Transverse colon (tissue), 4 donors: ENCODE data around the gene SHC1. TPM values are rescaled to one million over a fixed set of nuclear protein-coding genes. Genes with fewer than 3 reads are reported as not detected.

Experiments used
- DNase-seq: peaks from one replicate; pipeline ENCODE4 v3.0.0-alpha.2; 2019
- H3K27ac ChIP-seq, 4 donors: fragments of 200-600 bp; sonication (generic); 2 replicates each; pipeline ENCODE4 v1.5.1; 2016 to 2018; ENCODE audit warnings: inconsistent platforms in 4 of 4
- H3K27me3 ChIP-seq: fragments of 200-600 bp; sonication (generic); 2 replicates; pipeline ENCODE4 v1.5.1; 2017; ENCODE audit warnings: inconsistent platforms
- H3K36me3 ChIP-seq, 4 donors: fragments of 200-600 bp; sonication (generic); 2 replicates each; pipeline ENCODE4 v1.5.1; 2017 to 2019; ENCODE audit warnings: inconsistent platforms in 4 of 4
- H3K4me1 ChIP-seq, 4 donors: fragments of 200-600 bp; sonication (generic); 2 replicates each; pipeline ENCODE4 v1.5.1; 2017 to 2020; ENCODE audit warnings: inconsistent platforms in 4 of 4
- H3K4me3 ChIP-seq, 4 donors: fragments of 200-600 bp; sonication (generic); 1 replicate in 1 of 4; 2 replicates in 3 of 4; pipeline versions ENCODE4 v1.5.1 to v1.6.1; 2017 to 2019; ENCODE audit warnings: inconsistent platforms in 4 of 4
- H3K9me3 ChIP-seq, 2 donors: fragments of 200-600 bp; sonication (generic); 2 replicates each; pipeline ENCODE4 v1.5.1; 2017 to 2019; ENCODE audit warnings: inconsistent platforms in 2 of 2
- EP300 ChIP-seq: sonication (generic); formaldehyde crosslinking; IDR thresholded peaks from one replicate; pipeline ENCODE4 v1.6.1; 2017; ENCODE audit warnings: antibody characterized with exemption, low read depth
- POLR2A ChIP-seq: fragments of 450-650 bp; IDR thresholded peaks from one replicate; pipeline ENCODE4 v1.6.1; 2016; ENCODE audit warnings: antibody characterized with exemption, mild to moderate bottlenecking, moderate library complexity
- POLR2AphosphoS5 ChIP-seq, 3 donors: sonication (generic); formaldehyde crosslinking; IDR thresholded peaks; one replicate each; pipeline ENCODE4 v1.6.1; 2016; ENCODE audit warnings: antibody characterized with exemption in 3 of 3
- WGBS, 2 donors: methylation state at CpG; one replicate each; pipeline ENCODE4 v1.1.5; 2018; ENCODE audit warnings: low coverage in 1 of 2; 5-methylcytosine and 5-hydroxymethylcytosine counted together
- in situ Hi-C, 4 donors: fragments of 200-750 bp; cut with MboI; loops; one replicate each; pipeline versions ENCODE4 v1.15.0 to v1.15.1; 2017; ENCODE audit warnings: low sequenced_read_pairs in 3 of 4, low pct_ligation_motif_present in 1 of 4, low pct_unique_long_range_greater_than_20kb in 1 of 4
- intact Hi-C: fragments of 100-400 bp; cut with DNase I; formaldehyde crosslinking; loops from one replicate; pipeline ENCODE4 v1.15.1; 2023; ENCODE audit warnings: low total_unique reads
- total RNA-seq, 4 donors: library from RNA; depleted of rRNA; stranded (reverse); fragments of >200 nt; gene quantifications; one replicate each; pipeline ENCODE4 v1.1.0, GENCODE V29; 2016
- TF ChIP-seq, protein P1 (sequence below), 5 experiments: fragments of 200-600 bp in 3 of 5; fragments of 450-650 bp in 2 of 5; sonication (generic) in 3 of 5; IDR thresholded peaks; 1 replicate in 2 of 5; 2 replicates in 3 of 5; pipeline ENCODE4 v1.5.1; 2016 to 2017; ENCODE audit warnings: antibody characterized with exemption in 5 of 5, inconsistent platforms in 3 of 5, mild to moderate bottlenecking in 2 of 5, moderate library complexity in 1 of 5

The SHC1 gene
- total RNA-seq, 4 donors from 2014 or later, result 71.1 to 149 (median 92.0) TPM

- DNase-seq, result peak; percentile 74
- WGBS, 2 donors, result 7 to 24% methylated on average over 15 to 18 of the region's 18 CpGs
- peak overlapping the region; percentile 97 to 99 (median 99) for H3K27ac ChIP-seq
- peaks cover 0 to 4% (median 0%) of the 10 kb centered on the region in 4 donors for H3K36me3 ChIP-seq
- H3K4me3 ChIP-seq, result peak overlapping the region in 3 of 4 donors; percentile 61 to 70 (median 65)
- intact Hi-C loops, result no loop called here
- peaks cover 35 to 63% (median 54%) of the 10 kb centered on the region in 4 donors for H3K4me1 ChIP-seq
- in situ Hi-C loops, result loop anchor here in 3 of 4 donors (25.0 kb wide), 1 partner anchor 90 kb away; the partner anchor contains the start of genes ADAM15 (in 3 of the 3) and EFNA4 (in 3 of the 3)
- TF ChIP-seq EP300, result no peak
- TF ChIP-seq POLR2AphosphoS5 (IDR thresholded peaks at IDR 0.05), result peak in 1 of 3 donors; percentile 57
- TF ChIP-seq, protein P1, sequence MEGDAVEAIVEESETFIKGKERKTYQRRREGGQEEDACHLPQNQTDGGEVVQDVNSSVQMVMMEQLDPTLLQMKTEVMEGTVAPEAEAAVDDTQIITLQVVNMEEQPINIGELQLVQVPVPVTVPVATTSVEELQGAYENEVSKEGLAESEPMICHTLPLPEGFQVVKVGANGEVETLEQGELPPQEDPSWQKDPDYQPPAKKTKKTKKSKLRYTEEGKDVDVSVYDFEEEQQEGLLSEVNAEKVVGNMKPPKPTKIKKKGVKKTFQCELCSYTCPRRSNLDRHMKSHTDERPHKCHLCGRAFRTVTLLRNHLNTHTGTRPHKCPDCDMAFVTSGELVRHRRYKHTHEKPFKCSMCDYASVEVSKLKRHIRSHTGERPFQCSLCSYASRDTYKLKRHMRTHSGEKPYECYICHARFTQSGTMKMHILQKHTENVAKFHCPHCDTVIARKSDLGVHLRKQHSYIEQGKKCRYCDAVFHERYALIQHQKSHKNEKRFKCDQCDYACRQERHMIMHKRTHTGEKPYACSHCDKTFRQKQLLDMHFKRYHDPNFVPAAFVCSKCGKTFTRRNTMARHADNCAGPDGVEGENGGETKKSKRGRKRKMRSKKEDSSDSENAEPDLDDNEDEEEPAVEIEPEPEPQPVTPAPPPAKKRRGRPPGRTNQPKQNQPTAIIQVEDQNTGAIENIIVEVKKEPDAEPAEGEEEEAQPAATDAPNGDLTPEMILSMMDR (IDR thresholded peaks at IDR 0.05), result no peak
- TF ChIP-seq POLR2A, result peak; percentile 30
- H3K9me3 ChIP-seq, result no peaks in the 10 kb centered on the region
- H3K27me3 ChIP-seq, result no peaks in the 10 kb centered on the region
Observed at GRCh38 chr1:154972517-154973343, 2.2 kb upstream of the SHC1 start.

DNA sequence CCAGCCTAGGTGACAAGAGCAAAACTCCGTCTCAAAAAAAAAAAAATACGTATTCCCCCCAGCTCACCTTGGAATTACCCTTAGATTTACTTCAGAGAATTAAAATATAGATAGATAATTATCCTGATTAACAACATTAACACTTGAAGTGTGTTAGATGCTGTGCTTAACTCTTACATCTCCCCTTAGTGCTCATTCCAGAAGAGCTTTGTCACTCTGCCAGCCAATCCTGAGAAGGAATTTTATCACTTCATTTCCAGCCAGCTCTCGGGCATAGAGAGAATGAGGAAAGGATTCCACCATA lies 1.6 kb upstream of the SHC1 start:
- no peak for DNase-seq
- intact Hi-C loops (no loop called here), in situ Hi-C loops (loop anchor here in 3 of 4 donors (25.0 kb wide), 1 partner anchor 90 kb away; the partner anchor contains the start of genes ADAM15 (in 3 of the 3) and EFNA4 (in 3 of the 3))
- Histone ChIP-seq H3K4me1 (peaks cover 35 to 63% (median 54%) of the 10 kb centered on the region in 4 donors), H3K9me3 (no peaks in the 10 kb centered on the region), H3K27ac (peak overlapping the region; percentile 97 to 99 (median 99)), H3K4me3 (peak overlapping the region in 1 of 4 donors; percentile 65), H3K27me3 (no peaks in the 10 kb centered on the region), H3K36me3 (peaks cover 0 to 10% (median 2%) of the 10 kb centered on the region in 4 donors)
- TF ChIP-seq POLR2A, result no peak
- TF ChIP-seq POLR2AphosphoS5 (IDR thresholded peaks at IDR 0.05), result no peak
- no peak for TF ChIP-seq EP300
- TF ChIP-seq, protein P1 (IDR thresholded peaks at IDR 0.05), result no peak
- 53 to 70% methylated on average over 3 of the region's 3 CpGs for WGBS, 2 donors

DNA sequence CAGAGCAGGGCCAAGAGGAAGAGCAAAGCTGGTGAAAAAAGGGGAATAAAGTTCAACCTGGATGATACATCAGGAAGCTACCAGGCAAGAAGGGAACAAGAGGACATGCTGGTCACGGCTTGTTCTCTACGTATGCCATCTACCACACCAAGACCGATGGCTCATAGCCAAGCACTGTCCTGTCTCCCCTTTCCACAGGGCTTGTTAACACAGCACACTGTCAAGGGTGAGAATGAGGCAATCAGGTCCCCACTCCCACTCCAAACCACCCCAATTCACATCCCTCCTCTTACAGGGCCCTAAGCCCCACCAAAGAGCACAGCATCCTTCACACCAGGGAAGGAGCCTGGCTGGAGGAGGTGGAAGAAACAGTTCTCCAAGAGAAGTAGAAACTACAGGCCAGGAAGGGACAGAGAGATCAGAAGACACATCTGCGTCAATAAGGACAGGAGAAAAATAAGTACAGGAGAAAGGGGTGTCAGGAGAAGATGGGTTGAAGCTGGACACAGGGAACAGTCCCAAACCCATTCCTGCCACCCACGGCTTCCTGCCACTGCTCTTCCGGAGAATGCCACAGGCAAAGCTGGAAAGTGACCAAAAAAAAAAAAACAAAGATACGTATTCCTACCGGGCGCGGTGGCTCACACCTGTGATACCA lies 923 bp upstream of the SHC1 start:
- Histone ChIP-seq H3K27ac (peak overlapping the region; percentile 97 to 99 (median 99)), H3K4me1 (peaks cover 33 to 61% (median 50%) of the 10 kb centered on the region in 4 donors), H3K36me3 (peaks cover 0 to 12% (median 5%) of the 10 kb centered on the region in 4 donors), H3K27me3 (no peaks in the 10 kb centered on the region), H3K4me3 (peak overlapping the region in 1 of 4 donors; percentile 46), H3K9me3 (no peaks in the 10 kb centered on the region)
- intact Hi-C loops (no loop called here), in situ Hi-C loops (loop anchor here in 3 of 4 donors (25.0 kb wide), 1 partner anchor 91 kb away; the partner anchor contains the start of genes ADAM15 (in 3 of the 3) and EFNA4 (in 3 of the 3))
- TF ChIP-seq POLR2A, result no peak
- TF ChIP-seq, protein P1 (IDR thresholded peaks at IDR 0.05), result no peak
- no peak for TF ChIP-seq EP300
- TF ChIP-seq POLR2AphosphoS5 (IDR thresholded peaks at IDR 0.05), result no peak
- WGBS, 2 donors, result 62 to 71% methylated on average over 5 to 10 of the region's 10 CpGs
- peak; percentile 50 for DNase-seq
